MM.1S (cell line): ENCODE data around the gene LNX2.

Experiments used
- DNase-seq: peaks from one replicate; pipeline ENCODE4 v3.0.0-alpha.2; 2015
- H2AFZ ChIP-seq: fragments of 300-600 bp; sonication (generic); 2 replicates; pipeline ENCODE4 v1.6.0; 2016; ENCODE audit warnings: antibody characterized with exemption, low read length
- H3F3A ChIP-seq: fragments of 300-600 bp; sonication (generic); 2 replicates; pipeline ENCODE4 v1.6.1; 2016; ENCODE audit warnings: mild to moderate bottlenecking, antibody characterized with exemption, low read length, moderate library complexity, mixed read lengths; ENCODE audit not compliant: insufficient read depth
- H3K27ac ChIP-seq: fragments of 300-600 bp; sonication (generic); 2 replicates; pipeline ENCODE4 v1.5.1; 2016; ENCODE audit warnings: mild to moderate bottlenecking, low read length
- H3K27me3 ChIP-seq: fragments of 300-600 bp; sonication (generic); replicated peaks from 2 replicates; pipeline ENCODE4 v1.6.0; 2016; ENCODE audit warnings: low read length; ENCODE audit not compliant: insufficient read depth
- H3K36me3 ChIP-seq: fragments of 300-600 bp; sonication (generic); replicated peaks from 2 replicates; pipeline ENCODE4 v1.6.1; 2016; ENCODE audit warnings: mild to moderate bottlenecking, low read length, mixed read lengths; ENCODE audit not compliant: insufficient read depth
- H3K4me1 ChIP-seq: fragments of 300-600 bp; sonication (generic); 2 replicates; pipeline ENCODE4 v1.6.1; 2016; ENCODE audit warnings: low read length, mixed read lengths
- H3K4me2 ChIP-seq: fragments of 300-600 bp; sonication (generic); 2 replicates; pipeline ENCODE4 v1.6.0; 2016; ENCODE audit warnings: low read depth, low read length
- H3K4me3 ChIP-seq: fragments of 300-600 bp; sonication (generic); 2 replicates; pipeline ENCODE4 v1.5.1; 2016; ENCODE audit warnings: low read length, mixed read lengths
- H3K79me2 ChIP-seq: fragments of 300-600 bp; sonication (generic); 2 replicates; pipeline ENCODE4 v1.6.1; 2016; ENCODE audit warnings: mixed run types, low read length, mixed read lengths
- H3K9ac ChIP-seq: fragments of 300-600 bp; sonication (generic); 2 replicates; pipeline ENCODE4 v1.6.1; 2016; ENCODE audit warnings: low read length, mixed read lengths
- H3K9me2 ChIP-seq: fragments of 300-600 bp; sonication (generic); replicated peaks from 2 replicates; pipeline ENCODE4 v1.6.1; 2016; ENCODE audit warnings: mild to moderate bottlenecking, low read length, mixed read lengths; ENCODE audit not compliant: insufficient read depth
- H3K9me3 ChIP-seq: fragments of 300-600 bp; sonication (generic); replicated peaks from 2 replicates; pipeline ENCODE4 v1.6.1; 2016; ENCODE audit warnings: mild to moderate bottlenecking, low read length, mixed read lengths; ENCODE audit not compliant: insufficient read depth
- H4K20me1 ChIP-seq: fragments of 300-600 bp; sonication (generic); 2 replicates; pipeline ENCODE4 v1.6.1; 2016; ENCODE audit warnings: mild to moderate bottlenecking, low read length, moderate library complexity, mixed read lengths; ENCODE audit not compliant: insufficient read depth
- CTCF ChIP-seq: fragments of 300-600 bp; sonication (generic); IDR thresholded peaks from 2 replicates; pipeline ENCODE4 v1.5.1; 2016; ENCODE audit warnings: antibody characterized with exemption, low read length, mixed read lengths
- EZH2 ChIP-seq: fragments of 300-600 bp; sonication (generic); optimal IDR thresholded peaks from 2 replicates; pipeline ENCODE3; 2017; ENCODE audit warnings: low read depth, mild to moderate bottlenecking, antibody characterized with exemption, low read length, mixed read lengths
- EZH2phosphoT487 ChIP-seq: fragments of 300-600 bp; sonication (generic); IDR thresholded peaks from 2 replicates; pipeline ENCODE4 v1.6.1; 2018; ENCODE audit warnings: antibody characterized with exemption, low read length

The LNX2 gene

GRCh38 chr13:27624071-27624470 is 3.7 kb upstream of the LNX2 start:
- peaks cover 5% of the 10 kb centered on the region; the same call in 1 of the 2 replicates for H3K4me1 ChIP-seq
- TF ChIP-seq EZH2 (no peak), CTCF (no peak), EZH2phosphoT487 (no peak)
- no peaks in the 10 kb centered on the region for H3K27me3 ChIP-seq
- H3K9me3 ChIP-seq, result no peaks in the 10 kb centered on the region
- H3K79me2 ChIP-seq, result peaks cover 82% of the 10 kb centered on the region
- H4K20me1 ChIP-seq, result no peaks in the 10 kb centered on the region
- H3K27ac ChIP-seq, result no peak overlapping the region
- no peak overlapping the region for H3K9ac ChIP-seq
- H3K36me3 ChIP-seq, result no peaks in the 10 kb centered on the region
- H3K9me2 ChIP-seq, result no peaks in the 10 kb centered on the region
- no peak for DNase-seq
- no peak overlapping the region for H2AFZ ChIP-seq
- H3K4me2 ChIP-seq, result no peak overlapping the region
- H3F3A ChIP-seq, result peaks cover 7% of the 10 kb centered on the region; the same call in 1 of the 2 replicates
- no peak overlapping the region for H3K4me3 ChIP-seq

DNA sequence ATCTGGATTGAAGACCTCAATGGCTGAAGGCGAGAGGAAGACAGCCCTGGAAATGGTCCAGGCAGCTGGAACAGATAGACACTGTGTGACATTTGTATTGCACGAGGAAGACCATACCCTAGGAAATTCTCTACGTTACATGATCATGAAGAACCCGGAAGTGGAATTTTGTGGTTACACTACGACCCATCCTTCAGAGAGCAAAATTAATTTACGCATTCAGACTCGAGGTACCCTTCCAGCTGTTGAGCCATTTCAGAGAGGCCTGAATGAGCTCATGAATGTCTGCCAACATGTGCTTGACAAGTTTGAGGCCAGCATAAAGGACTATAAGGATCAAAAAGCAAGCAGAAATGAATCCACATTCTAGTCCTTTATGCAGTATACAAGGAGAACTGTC is 2.6 kb upstream of the LNX2 start:
- H3K79me2 ChIP-seq, result peaks cover 82% of the 10 kb centered on the region
- peak overlapping the region; percentile 59; the same call in 1 of the 2 replicates for H3K4me2 ChIP-seq
- no peaks in the 10 kb centered on the region for H3K36me3 ChIP-seq
- H3K9ac ChIP-seq, result no peak overlapping the region
- no peaks in the 10 kb centered on the region for H4K20me1 ChIP-seq
- TF ChIP-seq EZH2phosphoT487 (no peak), EZH2 (no peak), CTCF (no peak)
- H3K4me1 ChIP-seq, result peaks cover 8% of the 10 kb centered on the region; the same call in 1 of the 2 replicates
- H2AFZ ChIP-seq, result no peak overlapping the region
- no peaks in the 10 kb centered on the region for H3K27me3 ChIP-seq
- H3F3A ChIP-seq, result peaks cover 7% of the 10 kb centered on the region; the same call in 1 of the 2 replicates
- no peaks in the 10 kb centered on the region for H3K9me2 ChIP-seq
- no peak overlapping the region for H3K27ac ChIP-seq
- H3K4me3 ChIP-seq, result peak overlapping the region; percentile 85; the same call in 1 of the 2 replicates
- DNase-seq, result no peak
- H3K9me3 ChIP-seq, result no peaks in the 10 kb centered on the region

- peaks cover 82% of the 10 kb centered on the region for H3K79me2 ChIP-seq
- peaks cover 8% of the 10 kb centered on the region; the same call in 1 of the 2 replicates for H3K4me1 ChIP-seq
- no peaks in the 10 kb centered on the region for H3K9me2 ChIP-seq
- no peaks in the 10 kb centered on the region for H4K20me1 ChIP-seq
- peaks cover 7% of the 10 kb centered on the region; the same call in 1 of the 2 replicates for H3F3A ChIP-seq
- H3K36me3 ChIP-seq, result no peaks in the 10 kb centered on the region
- TF ChIP-seq EZH2phosphoT487, result no peak
- TF ChIP-seq EZH2, result no peak
- TF ChIP-seq CTCF, result no peak
- peak overlapping the region; percentile 65; the same call in 1 of the 2 replicates for H2AFZ ChIP-seq
- peak overlapping the region; percentile 85 for H3K4me3 ChIP-seq
- H3K27me3 ChIP-seq, result no peaks in the 10 kb centered on the region
- DNase-seq, result no peak
- peak overlapping the region; percentile 59; the same call in 1 of the 2 replicates for H3K4me2 ChIP-seq
- no peaks in the 10 kb centered on the region for H3K9me3 ChIP-seq
- peak overlapping the region; percentile 32; the same call in 1 of the 2 replicates for H3K27ac ChIP-seq
- peak overlapping the region; percentile 84 for H3K9ac ChIP-seq
Measured at GRCh38 chr13:27622102-27622820, 1.9 kb upstream of the LNX2 start.
